ENCODE data around the gene CEP85L. TPM values are rescaled to one million over a fixed set of nuclear protein-coding genes. Genes with fewer than 3 reads are reported as not detected.

Gene CEP85L
- total RNA-seq, 1 donor from 2014 or later, result 34.5 TPM

GRCh38 chr6:118660218-118660569 is 8.8 kb upstream of the CEP85L start:
- no peak for DNase-seq (ENCODE audit: low spot score)

- peak; percentile 55 for DNase-seq (ENCODE audit: low spot score)
These were observed 8.3 kb upstream of the CEP85L start for GRCh38 chr6:118659513-118660217.

- DNase-seq (ENCODE audit: low spot score), result no peak
These were observed 5.6 kb upstream of the CEP85L start for GRCh38 chr6:118656847-118657451.

DNA sequence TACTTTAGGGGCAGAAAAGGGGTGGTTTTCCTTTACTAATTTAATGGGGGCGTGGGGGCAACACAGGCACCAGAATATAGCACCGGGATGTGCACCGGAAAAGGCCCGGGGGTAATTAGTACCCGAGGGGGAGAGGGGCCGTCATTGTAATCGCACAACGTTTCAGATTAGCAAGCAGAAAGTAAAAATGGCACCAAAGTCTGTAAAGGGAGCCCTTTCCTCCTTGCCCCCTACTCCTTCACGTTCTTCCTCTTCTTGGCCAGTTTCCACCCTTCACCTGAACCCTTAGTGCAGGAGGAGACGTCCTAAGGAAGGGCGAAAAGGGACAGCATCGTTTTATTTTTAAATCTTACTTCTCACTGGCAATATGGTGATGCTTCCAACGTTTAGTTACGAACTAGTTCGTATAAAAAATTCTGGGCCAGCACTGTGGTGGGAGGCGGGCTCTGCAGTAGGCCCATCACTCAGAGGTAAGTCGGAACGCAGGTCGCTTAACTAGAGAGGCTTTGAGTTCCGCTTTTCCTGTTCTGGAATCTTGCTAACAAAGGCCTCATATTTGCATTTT is 742 bp upstream of the CEP85L start:
- DNase-seq (ENCODE audit: low spot score), result no peak

- peak; percentile 51 for DNase-seq (ENCODE audit: low spot score)
These were observed 659 bp downstream of the CEP85L start for GRCh38 chr6:118650582-118651281.

DNA sequence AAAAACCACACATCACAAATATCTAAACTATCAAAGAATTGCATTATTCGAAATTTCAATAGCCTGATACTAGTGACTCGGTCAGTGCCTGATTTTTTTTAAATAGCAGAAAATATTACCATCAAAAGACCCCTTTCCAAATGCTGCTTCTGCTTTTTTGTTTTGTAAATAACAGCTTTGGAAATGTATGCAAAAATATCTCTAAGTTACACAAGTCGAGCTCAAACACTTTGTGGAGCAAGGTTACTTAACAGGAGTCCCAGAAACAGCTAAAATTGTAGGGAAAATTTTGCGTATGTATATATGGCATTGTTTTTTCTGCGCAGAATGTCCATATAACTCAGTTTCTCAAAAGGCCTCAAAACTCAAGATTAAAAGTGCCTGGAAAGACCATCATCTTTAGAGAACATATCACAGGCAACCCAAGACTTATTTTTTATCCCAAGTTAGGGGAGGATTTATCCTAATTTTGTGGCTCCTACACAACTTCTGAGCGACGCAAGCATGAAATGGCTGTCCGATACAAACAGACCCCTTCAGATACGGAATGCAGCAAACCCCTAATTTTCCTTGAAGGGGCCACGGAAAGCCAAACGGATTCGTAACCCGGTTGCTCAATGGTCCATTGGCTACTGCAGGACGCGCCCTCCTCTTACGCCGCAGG is 1.3 kb downstream of the CEP85L start:
- DNase-seq (ENCODE audit: low spot score), result peak; percentile 47

GRCh38 chr6:118648866-118649554 is 2.4 kb downstream of the CEP85L start:
- DNase-seq (ENCODE audit: low spot score), result no peak

DNA sequence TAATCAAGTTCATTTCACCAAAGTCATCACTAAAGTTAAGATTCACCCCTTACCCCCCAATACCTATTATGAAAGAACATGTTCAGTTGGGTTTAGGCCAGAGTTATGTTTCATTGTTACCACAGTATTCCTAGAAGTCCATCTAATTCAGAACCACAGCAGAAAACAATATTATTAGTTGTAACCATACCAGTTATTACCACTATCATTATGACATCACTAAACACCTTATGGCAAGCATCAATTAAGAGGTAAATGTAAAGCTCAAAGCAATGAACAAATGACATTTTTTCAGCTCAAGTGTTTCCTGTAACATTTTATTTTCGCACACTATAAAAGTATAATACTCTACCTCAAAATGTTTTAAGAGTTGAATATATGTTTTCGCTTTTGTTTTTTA is 4.4 kb downstream of the CEP85L start:
- no peak for DNase-seq (ENCODE audit: low spot score)

GRCh38 chr6:118645395-118645794 is 6.0 kb downstream of the CEP85L start:
- DNase-seq (ENCODE audit: low spot score), result no peak

- no peak for DNase-seq (ENCODE audit: low spot score)
These were observed 7.4 kb downstream of the CEP85L start for GRCh38 chr6:118644007-118644406.

DNA sequence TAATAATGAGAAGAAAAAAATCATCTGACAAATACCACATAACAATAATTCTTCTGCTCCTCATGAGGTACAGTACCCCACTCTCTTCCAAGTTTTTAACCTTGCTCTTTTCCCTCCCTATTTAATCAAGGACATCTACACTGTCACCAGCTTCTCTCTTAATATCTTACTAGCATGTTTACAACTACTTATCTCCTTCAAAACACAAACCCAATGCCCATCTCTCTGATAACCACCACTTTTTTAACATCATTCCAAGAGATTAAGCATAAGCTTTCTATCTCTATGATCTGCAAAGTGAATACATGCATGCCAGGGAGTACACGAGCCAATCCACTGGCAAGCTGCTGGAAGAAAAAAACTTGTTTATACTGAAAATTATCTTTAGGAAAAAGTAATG is 10.3 kb downstream of the CEP85L start:
- no peak for DNase-seq (ENCODE audit: low spot score)

GRCh38 chr6:118639054-118639964 is 12.1 kb downstream of the CEP85L start:
- no peak for DNase-seq (ENCODE audit: low spot score)

DNA sequence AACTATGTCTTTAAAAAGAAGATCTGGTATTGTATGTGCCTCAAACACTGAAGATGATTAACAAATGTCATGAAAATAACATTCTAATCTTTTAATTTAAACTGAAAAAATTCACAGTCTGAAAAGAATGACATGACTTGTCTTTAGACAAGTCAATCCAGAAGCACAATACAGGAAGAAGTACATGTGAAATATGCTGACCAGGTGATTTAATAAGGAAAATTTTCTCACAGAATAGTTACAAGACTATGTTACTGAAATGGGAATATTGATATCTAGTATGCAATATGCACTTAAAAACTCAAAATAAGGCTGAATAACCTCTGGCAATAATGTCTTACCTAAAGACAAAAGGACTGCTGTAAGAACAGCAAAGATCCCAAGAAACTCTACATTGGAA is 13.1 kb downstream of the CEP85L start:
- DNase-seq (ENCODE audit: low spot score), result no peak

- DNase-seq (ENCODE audit: low spot score), result no peak
These were observed 15.3 kb downstream of the CEP85L start for GRCh38 chr6:118635909-118636735.

- no peak for DNase-seq (ENCODE audit: low spot score)
These were observed 19.0 kb downstream of the CEP85L start for GRCh38 chr6:118632359-118632758.

- no peak for DNase-seq (ENCODE audit: low spot score)
These were observed 20.5 kb downstream of the CEP85L start for GRCh38 chr6:118630923-118631322.

GRCh38 chr6:118630067-118630466 is 21.3 kb downstream of the CEP85L start:
- DNase-seq (ENCODE audit: low spot score), result no peak

GRCh38 chr6:118627724-118628123 is 23.7 kb downstream of the CEP85L start:
- no peak for DNase-seq (ENCODE audit: low spot score)

- DNase-seq (ENCODE audit: low spot score), result no peak
These were observed 25.6 kb downstream of the CEP85L start for GRCh38 chr6:118625833-118626232.
